K562 (cell line): ENCODE measurements around the gene SERINC5. TPM values are rescaled to one million over a fixed set of nuclear protein-coding genes. Genes with fewer than 3 reads are reported as not detected.

ENCODE experiments used
- ARID1B ChIP-seq: fragments of 450-650 bp; IDR thresholded peaks from 2 replicates; pipeline ENCODE4 v1.6.1; 2016; ENCODE audit warnings: antibody characterized with exemption, mild to moderate bottlenecking, inconsistent platforms
- ATF7 ChIP-seq: fragments of 450-650 bp; IDR thresholded peaks from 2 replicates; pipeline ENCODE4 v1.7.1; 2014; ENCODE audit warnings: mild to moderate bottlenecking, moderate library complexity
- CBFA2T3 ChIP-seq: fragments of 450-650 bp; IDR thresholded peaks from 2 replicates; pipeline ENCODE4 v1.6.1; 2017
- CSDE1 ChIP-seq, 2 experiments: fragments of 450-650 bp; IDR thresholded peaks; 2 replicates each; pipeline ENCODE4 v1.6.1; 2016; ENCODE audit warnings: mild to moderate bottlenecking in 1 of 2
- DNMT1 ChIP-seq: fragments of 450-650 bp; IDR thresholded peaks from 2 replicates; pipeline ENCODE4 v1.6.1; 2016; ENCODE audit warnings: antibody characterized with exemption, mild to moderate bottlenecking
- E2F6 ChIP-seq, 2 experiments: IDR thresholded peaks; 2 replicates each; pipeline ENCODE4 v1.6.1; 2011; ENCODE audit warnings: borderline replicate concordance in 1 of 2, control low read depth in 1 of 2, low read depth in 1 of 2, low read length in 1 of 2, mild to moderate bottlenecking in 1 of 2, mixed read lengths in 1 of 2, moderate library complexity in 1 of 2; ENCODE audit not compliant: insufficient read depth in 1 of 2, insufficient read length in 1 of 2, poor library complexity in 1 of 2, severe bottlenecking in 1 of 2; ENCODE audit errors: extremely low read depth in 1 of 2
- ETS2 ChIP-seq: IDR thresholded peaks from 2 replicates; pipeline ENCODE4 v1.6.1; 2016; ENCODE audit warnings: borderline replicate concordance, missing genetic modification characterization, mild to moderate bottlenecking, moderate library complexity, missing compliant biosample characterization; ENCODE audit not compliant: poor library complexity, severe bottlenecking
- FOXK1 ChIP-seq: sonication (generic); formaldehyde crosslinking; IDR thresholded peaks from 2 replicates; pipeline ENCODE4 v1.8.0; 2022; ENCODE audit warnings: missing genetic modification reagents, mild to moderate bottlenecking, borderline replicate concordance
- FOXO4 ChIP-seq: fragments of 450-650 bp; formaldehyde crosslinking; IDR thresholded peaks from 2 replicates; pipeline ENCODE4 v1.4.0; 2020; ENCODE audit warnings: mild to moderate bottlenecking, moderate library complexity
- GTF2F1 ChIP-seq: IDR thresholded peaks from 2 replicates; pipeline ENCODE4 v1.6.1; 2011; ENCODE audit warnings: low read depth, low read length, improper control_type of control experiment
- ID3 ChIP-seq, 2 experiments: fragments of 250-450 bp in 1 of 2; fragments of 450-650 bp in 1 of 2; sonication (Bioruptor Pico) in 1 of 2; IDR thresholded peaks; 2 replicates each; pipeline versions ENCODE4 v1.6.1 to v1.8.0; 2016 to 2021; ENCODE audit warnings: mild to moderate bottlenecking in 2 of 2, moderate library complexity in 2 of 2, missing compliant biosample characterization in 1 of 2, missing genetic modification characterization in 1 of 2
- MCM2 ChIP-seq: fragments of 450-650 bp; IDR thresholded peaks from 2 replicates; pipeline ENCODE4 v1.6.1; 2017; ENCODE audit warnings: low read depth, mild to moderate bottlenecking
- SRSF1 ChIP-seq: fragments of 200-400 bp; formaldehyde crosslinking; IDR thresholded peaks from 2 replicates; pipeline ENCODE4 v1.6.1; 2017; ENCODE audit warnings: mild to moderate bottlenecking, low read depth, low read length, moderate library complexity
- STAT5B ChIP-seq: fragments of 250-450 bp; sonication (Bioruptor Pico); IDR thresholded peaks from 2 replicates; pipeline ENCODE4 v1.8.0; 2021; ENCODE audit warnings: mild to moderate bottlenecking, inconsistent platforms
- ZKSCAN8 ChIP-seq: fragments of 200-800 bp; sonication (Bioruptor generic); IDR thresholded peaks from 2 replicates; pipeline ENCODE4 v1.6.1; 2016; ENCODE audit warnings: missing genetic modification characterization, missing compliant biosample characterization
- ZNF318 ChIP-seq, 2 experiments: fragments of 450-650 bp; IDR thresholded peaks; 2 replicates each; pipeline ENCODE4 v1.6.1; 2016; ENCODE audit warnings: mild to moderate bottlenecking in 2 of 2, borderline replicate concordance in 1 of 2, low read depth in 1 of 2, moderate library complexity in 1 of 2
- ZNF561 ChIP-seq: fragments of 450-650 bp; formaldehyde crosslinking; conservative IDR thresholded peaks from 2 replicates; pipeline ENCODE4 v1.4.0; 2020; ENCODE audit warnings: mild to moderate bottlenecking, moderate library complexity
- polyA plus RNA-seq, 8 experiments: library from polyadenylated mRNA; depleted of rRNA in 4 of 8; stranded (reverse) in 5 of 8; unstranded in 3 of 8; fragments of >200 nt; fragmentation: Nextera tagmentation in 2 of 8; fragmentation: Illumina TruSeq in 1 of 8; extraction: Ambion mirVana in 2 of 8; extraction: Trizol in 1 of 8; gene quantifications; 2 replicates each; pipeline versions ENCODE4 v1.2.1 to v1.2.3, GENCODE V29; 2011 to 2014; ENCODE audit warnings: inconsistent platforms in 1 of 8, missing spikeins in 1 of 8
- total RNA-seq, 7 experiments: library from RNA; depleted of rRNA in 6 of 7; stranded (reverse); fragments of >200 nt in 6 of 7; fragmentation: Illumina TruSeq in 2 of 7; extraction: Trizol in 2 of 7; gene quantifications; 2 replicates each; pipeline versions ENCODE4 v1.2.1 to v1.2.3, GENCODE V29; 2011 to 2021; ENCODE audit warnings: low replicate concordance in 1 of 7

Gene SERINC5
- total and polyA plus RNA-seq, 9 of the 15 experiments (the other 6 are each of a cell fraction or from before 2014, with no cell fraction given): 1.4 to 7.9 (median 3.7) TPM

GRCh38 chr5:80191991-80192398, 63.9 kb downstream of the SERINC5 start (continued):
- TF ChIP-seq CSDE1 (IDR thresholded peaks at IDR 0.05) (no peak), GTF2F1 (no peak), ATF7 (no peak), ID3 (CRISPR knock-in tag; IDR thresholded peaks at IDR 0.05) (no peak), ID3 (tag; IDR thresholded peaks at IDR 0.05) (no peak), E2F6 (IDR thresholded peaks at IDR 0.05; ENCODE audit: borderline replicate concordance in 1 of 2, extremely low read depth in 1 of 2, insufficient read depth in 1 of 2, insufficient read length in 1 of 2, low read depth in 1 of 2, low read length in 1 of 2, poor library complexity in 1 of 2, severe bottlenecking in 1 of 2) (no peak), FOXO4 (CRISPR knock-in tag) (no peak), STAT5B (CRISPR knock-in tag) (no peak), MCM2 (no peak), CBFA2T3 (peak; percentile 55), SRSF1 (no peak), ZKSCAN8 (CRISPR knock-in tag) (no peak), DNMT1 (no peak), ARID1B (peak; percentile 52), FOXK1 (CRISPR knock-in tag) (0 out of 2 replicates have a peak, but pooled peaks have one; percentile 24), ZNF561 (CRISPR knock-in tag) (no peak), ZNF318 (IDR thresholded peaks at IDR 0.05; ENCODE audit: borderline replicate concordance in 1 of 2, low read depth in 1 of 2) (no peak), ETS2 (no peak)
